ENCODE results near the gene ADK. TPM values are rescaled to one million over a fixed set of nuclear protein-coding genes. Genes with fewer than 3 reads are reported as not detected.
A peak's percentile ranks its signal among the peaks of the same experiment; 100 is the strongest.

Gene ADK
- total RNA-seq, 4 donors from 2014 or later, result 62.1 to 84.7 (median 74.4) TPM

GRCh38 chr10:74244097-74244685 lies 93.2 kb downstream of the ADK start:
- Histone ChIP-seq H3K27ac (no peak overlapping the region), H3K9me3 (no peaks in the 10 kb centered on the region), H3K36me3 (peaks cover 6% of the 10 kb centered on the region in 2 donors), H3K4me1 (no peaks in the 10 kb centered on the region), H3K27me3 (no peaks in the 10 kb centered on the region), H3K4me3 (replicated peaks in 1 of 3) (no peak overlapping the region)
- peak in 1 of 2 donors; percentile 21 for DNase-seq
- TF ChIP-seq POLR2A (IDR thresholded peaks at IDR 0.05), result no peak
- peak in 5 of 6 experiments; percentile 11 to 61 (median 59) for TF ChIP-seq CTCF (IDR thresholded peaks at IDR 0.05)
- intact Hi-C loops (cut with DNase I), result loop anchor here (10.0 kb wide), 1 partner anchor 991 kb away; the partner anchor contains the start of gene COMTD1
- 8 to 13% methylated on average over 3 of the region's 3 CpGs for WGBS, 2 donors

GRCh38 chr10:74244807-74245206 lies 93.8 kb downstream of the ADK start:
- no peaks in the 10 kb centered on the region for H3K27me3 ChIP-seq
- H3K36me3 ChIP-seq, result peaks cover 6% of the 10 kb centered on the region in 2 donors
- intact Hi-C loops (cut with DNase I), result loop anchor here (10.0 kb wide), 1 partner anchor 990 kb away; the partner anchor contains the start of gene COMTD1
- no peak for DNase-seq
- TF ChIP-seq CTCF (IDR thresholded peaks at IDR 0.05) (no peak), POLR2A (IDR thresholded peaks at IDR 0.05) (no peak)
- WGBS, 2 donors, result 95 to 96% methylated on average over 2 of the region's 2 CpGs
- no peaks in the 10 kb centered on the region for H3K4me1 ChIP-seq
- no peak overlapping the region for H3K4me3 ChIP-seq (replicated peaks in 1 of 3)
- no peaks in the 10 kb centered on the region for H3K9me3 ChIP-seq
- no peak overlapping the region for H3K27ac ChIP-seq

- no peaks in the 10 kb centered on the region for H3K9me3 ChIP-seq
- H3K27me3 ChIP-seq, result no peaks in the 10 kb centered on the region
- peaks cover 6% of the 10 kb centered on the region in 2 donors for H3K36me3 ChIP-seq
- DNase-seq, result no peak
- intact Hi-C loops (cut with DNase I), result loop anchor here (10.0 kb wide), 1 partner anchor 988 kb away; the partner anchor contains the start of gene COMTD1
- no peak for TF ChIP-seq CTCF (IDR thresholded peaks at IDR 0.05)
- TF ChIP-seq POLR2A (IDR thresholded peaks at IDR 0.05), result no peak
- H3K27ac ChIP-seq, result no peak overlapping the region
- no peaks in the 10 kb centered on the region for H3K4me1 ChIP-seq
- H3K4me3 ChIP-seq (replicated peaks in 1 of 3), result no peak overlapping the region
These were observed 95.5 kb downstream of the ADK start for GRCh38 chr10:74246495-74246894.

- Histone ChIP-seq H3K36me3 (no peaks in the 10 kb centered on the region), H3K27ac (no peak overlapping the region), H3K9me3 (no peaks in the 10 kb centered on the region), H3K4me3 (replicated peaks in 1 of 3) (no peak overlapping the region), H3K4me1 (peaks cover 0 to 8% of the 10 kb centered on the region in 2 donors), H3K27me3 (no peaks in the 10 kb centered on the region)
- 98 to 100% methylated on average over 1 of the region's 1 CpG for WGBS, 2 donors
- no peak for DNase-seq
- TF ChIP-seq CTCF (IDR thresholded peaks at IDR 0.05), result no peak
- intact Hi-C loops (cut with DNase I), result loop anchor here (10.0 kb wide), 1 partner anchor 985 kb away; the partner anchor contains the start of gene COMTD1
These were observed 98.8 kb downstream of the ADK start for GRCh38 chr10:74249865-74250264.

- peak in 1 of 2 donors; percentile 14 for DNase-seq
- no peaks in the 10 kb centered on the region for H3K36me3 ChIP-seq
- TF ChIP-seq CTCF (IDR thresholded peaks at IDR 0.05), result no peak
- no peak for TF ChIP-seq POLR2A (IDR thresholded peaks at IDR 0.05)
- no peak overlapping the region for H3K4me3 ChIP-seq (replicated peaks in 1 of 3)
- H3K27me3 ChIP-seq, result no peaks in the 10 kb centered on the region
- peaks cover 14 to 27% of the 10 kb centered on the region in 2 donors for H3K4me1 ChIP-seq
- peak overlapping the region; percentile 3 to 74 (median 42) for H3K27ac ChIP-seq
- no peaks in the 10 kb centered on the region for H3K9me3 ChIP-seq
- intact Hi-C loops (cut with DNase I), result no loop called here
These were observed 104.2 kb downstream of the ADK start for GRCh38 chr10:74255214-74255613.

All from thyroid gland (tissue), 4 donors.